HepG2 (cell line): ENCODE results near the gene SCNM1. TPM values are rescaled to one million over a fixed set of nuclear protein-coding genes. Genes with fewer than 3 reads are reported as not detected.

ENCODE experiments used
- ATAC-seq: fragments of 200-7000 bp; cut with Tn5 transposase; 3 replicates; pipeline ENCODE4 v1.9.1; 2020; ENCODE audit warnings: mild to moderate bottlenecking, moderate library complexity
- BruUV-seq: library from RNA; stranded (reverse); fragments of 400-500 nt; replicated peaks from 2 replicates; lab custom pipeline; 2021; lab: Mats Ljungman, UMichigan
- CTCF ChIA-PET: fragments of 300-600 bp; formaldehyde crosslinking; extraction: SDS; loops from one replicate; lab custom pipeline; 2021; ENCODE audit warnings: low total read pairs, inconsistent platforms, low intra/inter-chr PET ratio; lab: Yijun Ruan, JAX
- POLR2A ChIA-PET: fragments of 350-600 bp; sonication (Branson Sonifier 250); formaldehyde crosslinking; loops from one replicate; lab custom pipeline; 2020; ENCODE audit warnings: antibody characterized with exemption, inconsistent platforms; lab: Yijun Ruan, JAX
- DNase-seq: peaks from one replicate; pipeline ENCODE4 v3.0.0-alpha.2; 2015; ENCODE audit warnings: low spot score
- FAIRE-seq: peaks from 3 replicates; lab custom pipeline; 2011; peaks lifted over from hg19 to GRCh38; lab: Jason Lieb, UNC
- H2AFZ ChIP-seq: one replicate; pipeline ENCODE4 v1.6.1; 2011; ENCODE audit warnings: low read length, inconsistent platforms
- H3K27ac ChIP-seq: fragments of 300-600 bp; 3 replicates; pipeline ENCODE4 v1.8.0; 2011; ENCODE audit warnings: mixed run types, mild to moderate bottlenecking, mixed read lengths, low read length, inconsistent platforms; ENCODE audit not compliant: insufficient read depth; ENCODE audit errors: extremely low read length
- H3K27me3 ChIP-seq, 2 experiments: fragments of 200-600 bp in 1 of 2; 2 replicates in 1 of 2; 3 replicates in 1 of 2; pipeline versions ENCODE4 v1.6.0 to v1.8.0; 2011; ENCODE audit warnings: low read length in 2 of 2, mild to moderate bottlenecking in 2 of 2, moderate library complexity in 2 of 2, inconsistent platforms in 1 of 2; ENCODE audit not compliant: insufficient read depth in 2 of 2, control insufficient read depth in 1 of 2
- H3K36me3 ChIP-seq, 2 experiments: fragments of 200-600 bp in 1 of 2; replicated peaks in 1 of 2; 2 replicates in 1 of 2; 3 replicates in 1 of 2; pipeline versions ENCODE4 v1.5.1 to v1.8.0; 2011; ENCODE audit warnings: low read length in 2 of 2, inconsistent platforms in 1 of 2; ENCODE audit not compliant: insufficient read depth in 2 of 2, control insufficient read depth in 1 of 2
- H3K4me1 ChIP-seq: 2 replicates; pipeline ENCODE4 v1.5.1; 2012; ENCODE audit warnings: low read length, inconsistent platforms; ENCODE audit not compliant: insufficient read depth
- H3K4me2 ChIP-seq: 2 replicates; pipeline ENCODE4 v1.6.0; 2011; ENCODE audit warnings: low read depth, low read length, inconsistent platforms
- H3K4me3 ChIP-seq, 3 experiments: fragments of 200-600 bp in 1 of 3; sonication (generic), shearing (Covaris generic) in 1 of 3; replicated peaks in 1 of 3; 2 replicates each; pipeline ENCODE4 v1.5.1; 2011 to 2016; ENCODE audit warnings: low read length in 3 of 3, inconsistent platforms in 2 of 3, low read depth in 2 of 3, mild to moderate bottlenecking in 2 of 3, control low read depth in 1 of 3, mixed read lengths in 1 of 3; ENCODE audit not compliant: insufficient read depth in 1 of 3
- H3K79me2 ChIP-seq: one replicate; pipeline ENCODE4 v1.6.1; 2011; ENCODE audit warnings: low read length, inconsistent platforms; ENCODE audit not compliant: insufficient read depth
- H3K9ac ChIP-seq: 2 replicates; pipeline ENCODE4 v1.6.0; 2011; ENCODE audit warnings: mild to moderate bottlenecking, low read depth, low read length, inconsistent platforms; ENCODE audit not compliant: insufficient read depth
- H3K9me3 ChIP-seq: 2 replicates; pipeline ENCODE4 v1.5.1; 2012; ENCODE audit warnings: mild to moderate bottlenecking, low read length
- H4K20me1 ChIP-seq: 2 replicates; pipeline ENCODE4 v1.6.0; 2011; ENCODE audit warnings: inconsistent platforms, mild to moderate bottlenecking, low read length, moderate library complexity; ENCODE audit not compliant: insufficient read depth
- MAFG ChIP-seq: sonication (generic); formaldehyde crosslinking; IDR thresholded peaks from 2 replicates; pipeline ENCODE4 v1.5.1; 2020; ENCODE audit warnings: mild to moderate bottlenecking, missing genetic modification reagents
- MEIS2 ChIP-seq: sonication (generic); formaldehyde crosslinking; IDR thresholded peaks from 2 replicates; pipeline ENCODE4 v1.9.0; 2021; ENCODE audit warnings: mild to moderate bottlenecking, missing genetic modification reagents
- MZF1 ChIP-seq: sonication (generic); formaldehyde crosslinking; IDR thresholded peaks from 2 replicates; pipeline ENCODE4 v1.8.1; 2023; ENCODE audit warnings: mild to moderate bottlenecking, missing genetic modification reagents, borderline replicate concordance
- NFKB2 ChIP-seq: sonication (generic); formaldehyde crosslinking; IDR thresholded peaks from 2 replicates; pipeline ENCODE4 v1.4.0; 2020; ENCODE audit warnings: missing genetic modification reagents, borderline replicate concordance
- NONO ChIP-seq, 2 experiments: fragments of 450-650 bp in 1 of 2; sonication (generic) in 1 of 2; formaldehyde crosslinking in 1 of 2; IDR thresholded peaks in 1 of 2; conservative IDR thresholded peaks in 1 of 2; 2 replicates each; pipeline versions ENCODE4 v1.6.1 to v1.8.0; 2017 to 2022; ENCODE audit warnings: mild to moderate bottlenecking in 1 of 2, missing genetic modification reagents in 1 of 2, moderate library complexity in 1 of 2
- NR1H2 ChIP-seq: sonication (generic); formaldehyde crosslinking; IDR thresholded peaks from 2 replicates; pipeline ENCODE4 v1.8.1; 2022; ENCODE audit warnings: low read depth, missing genetic modification reagents, borderline replicate concordance
- NR3C1 ChIP-seq: sonication (generic); formaldehyde crosslinking; IDR thresholded peaks from 2 replicates; pipeline ENCODE4 v1.4.0; 2020; ENCODE audit warnings: missing genetic modification reagents
- RBM39 ChIP-seq: fragments of 200-400 bp; formaldehyde crosslinking; IDR thresholded peaks from one replicate; pipeline ENCODE4 v1.6.1; 2018; ENCODE audit warnings: antibody characterized with exemption, mild to moderate bottlenecking, low read depth, low read length; ENCODE audit not compliant: poor library complexity, severe bottlenecking
- RFXANK ChIP-seq: IDR thresholded peaks from 2 replicates; pipeline ENCODE4 v1.6.1; 2016
- RFXAP ChIP-seq: sonication (generic); formaldehyde crosslinking; IDR thresholded peaks from 2 replicates; pipeline ENCODE4 v1.4.0; 2020; ENCODE audit warnings: missing genetic modification reagents, borderline replicate concordance
- SMC3 ChIP-seq: IDR thresholded peaks from 2 replicates; pipeline ENCODE4 v1.6.1; 2011; ENCODE audit warnings: low read length, improper control_type of control experiment
- TBX2 ChIP-seq: sonication (generic); formaldehyde crosslinking; IDR thresholded peaks from 2 replicates; pipeline ENCODE4 v1.5.0; 2020; ENCODE audit warnings: missing genetic modification reagents, mild to moderate bottlenecking, borderline replicate concordance
- TBX3 ChIP-seq: fragments of 450-650 bp; IDR thresholded peaks from 2 replicates; pipeline ENCODE4 v1.6.1; 2017; ENCODE audit warnings: antibody characterized with exemption, mild to moderate bottlenecking, inconsistent platforms, borderline replicate concordance
- ZFP1 ChIP-seq: IDR thresholded peaks from 2 replicates; pipeline ENCODE4 v1.6.1; 2016
- ZFP37 ChIP-seq: sonication (generic); formaldehyde crosslinking; IDR thresholded peaks from 2 replicates; pipeline ENCODE4 v1.4.0; 2020; ENCODE audit warnings: missing genetic modification reagents, borderline replicate concordance
- ZNF331 ChIP-seq: sonication (generic); formaldehyde crosslinking; IDR thresholded peaks from 2 replicates; pipeline ENCODE4 v1.4.0; 2020; ENCODE audit warnings: missing genetic modification reagents
- ZNF333 ChIP-seq: sonication (generic); formaldehyde crosslinking; IDR thresholded peaks from 2 replicates; pipeline ENCODE4 v1.4.0; 2020; ENCODE audit warnings: mild to moderate bottlenecking, missing genetic modification reagents, borderline replicate concordance
- ZNF432 ChIP-seq: sonication (generic); formaldehyde crosslinking; IDR thresholded peaks from 2 replicates; pipeline ENCODE4 v1.5.0; 2020; ENCODE audit warnings: missing genetic modification reagents, mild to moderate bottlenecking, borderline replicate concordance
- WGBS: methylation state at CpG from one replicate; pipeline ENCODE4 v1.1.6; 2017; ENCODE audit warnings: low lambda C conversion rate; 5-methylcytosine and 5-hydroxymethylcytosine counted together
- in situ Hi-C: cut with HindIII; loops from 2 replicates; pipeline ENCODE4 v1.10.0; 2017; ENCODE audit warnings: low pct_unique_long_range_greater_than_20kb; ENCODE audit not compliant: extremely low pct_ligation_motif_present
- intact Hi-C: fragments of 100-400 bp; cut with micrococcal nuclease; formaldehyde crosslinking; loops from one replicate; pipeline ENCODE4 v1.10.0; 2022; ENCODE audit not compliant: unreplicated experiment
- polyA plus RNA-seq, 8 experiments: library from polyadenylated mRNA; depleted of rRNA in 3 of 8; stranded (reverse) in 7 of 8; unstranded in 1 of 8; fragments of >200 nt; fragmentation: Illumina TruSeq in 4 of 8; extraction: Trizol in 4 of 8; gene quantifications; 2 replicates each; pipeline versions ENCODE4 v1.2.1 to v1.2.3, GENCODE V29; 2011 to 2016; ENCODE audit warnings: low read depth in 4 of 8, missing spikeins in 1 of 8, mixed read lengths in 1 of 8; ENCODE audit not compliant: insufficient read depth in 1 of 8
- total RNA-seq, 5 experiments: library from RNA; depleted of rRNA; stranded (reverse); fragments of >200 nt; fragmentation: Illumina TruSeq; extraction: Trizol; gene quantifications; 2 replicates each; pipeline ENCODE4 v1.2.3, GENCODE V29; 2016; ENCODE audit warnings: low read depth in 1 of 5
- TF ChIP-seq, protein P1 (sequence below): sonication (generic); formaldehyde crosslinking; conservative IDR thresholded peaks from 2 replicates; pipeline ENCODE4 v1.4.0; 2020; ENCODE audit warnings: missing genetic modification reagents
- TF ChIP-seq, protein P2 (sequence below): sonication (generic); formaldehyde crosslinking; IDR thresholded peaks from 2 replicates; pipeline ENCODE4 v1.5.1; 2020; ENCODE audit warnings: mild to moderate bottlenecking, moderate library complexity, missing genetic modification reagents

SCNM1 gene
- total and polyA plus RNA-seq, 2 of the 13 experiments (the other 11 are each of a cell fraction or from before 2014, with no cell fraction given), result 16.3 to 31.5 TPM

DNA sequence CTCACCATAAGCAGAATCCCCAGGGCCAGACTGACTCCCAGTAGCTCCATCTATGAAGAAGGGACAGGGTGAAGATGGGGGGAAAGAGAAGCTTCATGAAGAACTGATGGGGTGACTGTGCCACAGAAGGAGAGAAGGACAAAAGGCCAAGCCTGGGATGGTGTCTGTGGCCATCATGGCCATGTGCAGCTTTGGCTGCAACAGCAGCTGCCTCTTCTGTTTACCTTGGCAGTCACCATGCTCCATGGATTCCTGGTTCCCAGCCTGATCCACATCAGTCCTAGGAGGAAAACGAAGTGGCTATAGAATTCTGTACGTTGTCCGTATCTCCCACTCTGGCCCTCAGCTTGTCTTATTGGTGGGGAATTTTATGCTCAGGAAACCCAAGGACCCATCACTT, 31.5 kb upstream of the SCNM1 start:
- Histone ChIP-seq H3K4me1 (no peaks in the 10 kb centered on the region), H3K79me2 (no peaks in the 10 kb centered on the region), H4K20me1 (no peaks in the 10 kb centered on the region), H3K9ac (no peak overlapping the region), H3K27me3 (no peaks in the 10 kb centered on the region), H2AFZ (no peak overlapping the region), H3K9me3 (no peaks in the 10 kb centered on the region), H3K27ac (no peak overlapping the region), H3K36me3 (no peaks in the 10 kb centered on the region), H3K4me3 (no peak overlapping the region), H3K4me2 (no peak overlapping the region)
- intact Hi-C loops, result no loop called here
- no TSS peak for BruUV-seq
- DNase-seq (no peak), ATAC-seq (no peak), FAIRE-seq (no peak)
- WGBS, result 89% methylated on average over 3 of the region's 3 CpGs
- ChIA-PET POLR2A (no interaction called here), CTCF (no interaction called here)
- in situ Hi-C loops, result no loop called here
- TF ChIP-seq NR3C1, result no peak
- no peak for TF ChIP-seq NONO (IDR thresholded peaks at IDR 0.05)
- no peak for TF ChIP-seq NONO (CRISPR knock-in tag; conservative IDR thresholded peaks at IDR 0.05)
- no peak for TF ChIP-seq RFXAP (CRISPR knock-in tag)
- TF ChIP-seq MAFG (CRISPR knock-in tag), result no peak
- TF ChIP-seq NFKB2 (CRISPR knock-in tag), result no peak
- TF ChIP-seq, protein P1, sequence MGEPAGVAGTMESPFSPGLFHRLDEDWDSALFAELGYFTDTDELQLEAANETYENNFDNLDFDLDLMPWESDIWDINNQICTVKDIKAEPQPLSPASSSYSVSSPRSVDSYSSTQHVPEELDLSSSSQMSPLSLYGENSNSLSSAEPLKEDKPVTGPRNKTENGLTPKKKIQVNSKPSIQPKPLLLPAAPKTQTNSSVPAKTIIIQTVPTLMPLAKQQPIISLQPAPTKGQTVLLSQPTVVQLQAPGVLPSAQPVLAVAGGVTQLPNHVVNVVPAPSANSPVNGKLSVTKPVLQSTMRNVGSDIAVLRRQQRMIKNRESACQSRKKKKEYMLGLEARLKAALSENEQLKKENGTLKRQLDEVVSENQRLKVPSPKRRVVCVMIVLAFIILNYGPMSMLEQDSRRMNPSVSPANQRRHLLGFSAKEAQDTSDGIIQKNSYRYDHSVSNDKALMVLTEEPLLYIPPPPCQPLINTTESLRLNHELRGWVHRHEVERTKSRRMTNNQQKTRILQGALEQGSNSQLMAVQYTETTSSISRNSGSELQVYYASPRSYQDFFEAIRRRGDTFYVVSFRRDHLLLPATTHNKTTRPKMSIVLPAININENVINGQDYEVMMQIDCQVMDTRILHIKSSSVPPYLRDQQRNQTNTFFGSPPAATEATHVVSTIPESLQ, result no peak
- no peak for TF ChIP-seq ZFP1 (CRISPR knock-in tag)
- TF ChIP-seq MEIS2 (CRISPR knock-in tag), result no peak
- TF ChIP-seq SMC3, result no peak
- no peak for TF ChIP-seq TBX2 (CRISPR knock-in tag)
- no peak for TF ChIP-seq ZNF333 (CRISPR knock-in tag)
- TF ChIP-seq MZF1, result no peak
- TF ChIP-seq NR1H2, result no peak
- TF ChIP-seq, protein P2, sequence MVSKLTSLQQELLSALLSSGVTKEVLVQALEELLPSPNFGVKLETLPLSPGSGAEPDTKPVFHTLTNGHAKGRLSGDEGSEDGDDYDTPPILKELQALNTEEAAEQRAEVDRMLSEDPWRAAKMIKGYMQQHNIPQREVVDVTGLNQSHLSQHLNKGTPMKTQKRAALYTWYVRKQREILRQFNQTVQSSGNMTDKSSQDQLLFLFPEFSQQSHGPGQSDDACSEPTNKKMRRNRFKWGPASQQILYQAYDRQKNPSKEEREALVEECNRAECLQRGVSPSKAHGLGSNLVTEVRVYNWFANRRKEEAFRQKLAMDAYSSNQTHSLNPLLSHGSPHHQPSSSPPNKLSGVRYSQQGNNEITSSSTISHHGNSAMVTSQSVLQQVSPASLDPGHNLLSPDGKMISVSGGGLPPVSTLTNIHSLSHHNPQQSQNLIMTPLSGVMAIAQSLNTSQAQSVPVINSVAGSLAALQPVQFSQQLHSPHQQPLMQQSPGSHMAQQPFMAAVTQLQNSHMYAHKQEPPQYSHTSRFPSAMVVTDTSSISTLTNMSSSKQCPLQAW (CRISPR knock-in tag), result no peak
- TF ChIP-seq TBX3, result no peak
- TF ChIP-seq ZNF331 (CRISPR knock-in tag), result no peak
- TF ChIP-seq RFXANK, result no peak
- TF ChIP-seq ZFP37, result no peak
- TF ChIP-seq ZNF432 (CRISPR knock-in tag), result no peak
- no peak for TF ChIP-seq RBM39
